RWPE2 (cell line): ENCODE data around the gene MIS18A.

ENCODE experiments used
- ATAC-seq: fragments of 200-7000 bp; cut with Tn5 transposase; 3 replicates; pipeline ENCODE4 v1.9.1; 2021; ENCODE audit warnings: low read depth
- DNase-seq: peaks from one replicate; pipeline ENCODE4 v3.0.0-alpha.2; 2020; ENCODE audit warnings: low spot score
- H3K27ac ChIP-seq: fragments of 450-650 bp; 2 replicates; pipeline ENCODE4 v1.5.1; 2017; ENCODE audit warnings: mild to moderate bottlenecking; ENCODE audit not compliant: poor library complexity, severe bottlenecking
- H3K27me3 ChIP-seq: fragments of 250-450 bp; sonication (Bioruptor Pico); 2 replicates; pipeline ENCODE4 v1.5.1; 2021; ENCODE audit warnings: mild to moderate bottlenecking, moderate library complexity; ENCODE audit not compliant: insufficient read depth, poor library complexity, severe bottlenecking
- H3K36me3 ChIP-seq: fragments of 250-450 bp; sonication (Bioruptor Pico); 2 replicates; pipeline ENCODE4 v1.5.1; 2020; ENCODE audit warnings: low read depth, mild to moderate bottlenecking, moderate library complexity
- H3K4me1 ChIP-seq: fragments of 250-450 bp; sonication (Bioruptor Pico); 2 replicates; pipeline ENCODE4 v1.5.1; 2021; ENCODE audit warnings: mild to moderate bottlenecking, moderate library complexity; ENCODE audit not compliant: insufficient read depth, poor library complexity, severe bottlenecking
- H3K4me3 ChIP-seq: fragments of 250-450 bp; sonication (Bioruptor Pico); 2 replicates; pipeline ENCODE4 v1.5.1; 2021; ENCODE audit warnings: mild to moderate bottlenecking, moderate library complexity; ENCODE audit not compliant: severe bottlenecking
- H3K9me3 ChIP-seq: fragments of 250-450 bp; sonication (Bioruptor Pico); 2 replicates; pipeline ENCODE4 v1.5.1; 2021; ENCODE audit warnings: mild to moderate bottlenecking, moderate library complexity; ENCODE audit not compliant: severe bottlenecking
- TF ChIP-seq, protein P1 (sequence below): fragments of 450-650 bp; IDR thresholded peaks from one replicate; pipeline ENCODE4 v1.5.1; 2017; ENCODE audit warnings: mild to moderate bottlenecking, moderate library complexity; ENCODE audit not compliant: poor library complexity, severe bottlenecking

Gene MIS18A

DNA sequence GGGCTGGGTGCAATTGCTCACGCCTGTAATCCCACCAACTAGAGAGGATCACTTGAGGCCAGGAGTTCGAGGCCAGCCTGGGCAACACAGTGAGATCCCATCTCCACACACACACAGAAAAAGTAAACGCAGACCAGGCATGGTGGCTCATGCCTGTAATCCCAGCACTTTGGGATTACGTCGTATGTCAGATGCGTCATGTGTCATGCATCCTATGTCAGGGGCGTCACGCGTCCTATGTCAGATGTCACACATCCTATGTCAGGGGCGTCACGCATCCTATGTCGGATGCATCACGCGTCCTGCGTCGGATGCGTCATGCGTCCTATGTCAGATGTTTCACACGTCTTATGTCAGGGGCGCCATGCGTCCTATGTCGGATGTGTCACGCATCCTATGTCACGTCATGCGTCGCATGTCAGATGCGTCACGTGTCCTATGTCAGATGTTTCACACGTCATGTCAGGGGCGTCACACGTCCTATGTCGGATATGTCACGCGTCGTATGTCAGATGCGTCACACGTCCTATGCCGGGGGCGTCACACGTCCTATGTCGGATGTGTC, 21.4 kb upstream of the MIS18A start:
- TF ChIP-seq, protein P1, sequence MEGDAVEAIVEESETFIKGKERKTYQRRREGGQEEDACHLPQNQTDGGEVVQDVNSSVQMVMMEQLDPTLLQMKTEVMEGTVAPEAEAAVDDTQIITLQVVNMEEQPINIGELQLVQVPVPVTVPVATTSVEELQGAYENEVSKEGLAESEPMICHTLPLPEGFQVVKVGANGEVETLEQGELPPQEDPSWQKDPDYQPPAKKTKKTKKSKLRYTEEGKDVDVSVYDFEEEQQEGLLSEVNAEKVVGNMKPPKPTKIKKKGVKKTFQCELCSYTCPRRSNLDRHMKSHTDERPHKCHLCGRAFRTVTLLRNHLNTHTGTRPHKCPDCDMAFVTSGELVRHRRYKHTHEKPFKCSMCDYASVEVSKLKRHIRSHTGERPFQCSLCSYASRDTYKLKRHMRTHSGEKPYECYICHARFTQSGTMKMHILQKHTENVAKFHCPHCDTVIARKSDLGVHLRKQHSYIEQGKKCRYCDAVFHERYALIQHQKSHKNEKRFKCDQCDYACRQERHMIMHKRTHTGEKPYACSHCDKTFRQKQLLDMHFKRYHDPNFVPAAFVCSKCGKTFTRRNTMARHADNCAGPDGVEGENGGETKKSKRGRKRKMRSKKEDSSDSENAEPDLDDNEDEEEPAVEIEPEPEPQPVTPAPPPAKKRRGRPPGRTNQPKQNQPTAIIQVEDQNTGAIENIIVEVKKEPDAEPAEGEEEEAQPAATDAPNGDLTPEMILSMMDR: no peak
- DNase-seq (no peak), ATAC-seq (no peak)
- Histone ChIP-seq H3K4me1 (no peaks in the 10 kb centered on the region), H3K36me3 (peaks cover 3% of the 10 kb centered on the region; the same call in 1 of the 2 replicates), H3K27me3 (no peaks in the 10 kb centered on the region), H3K4me3 (no peak overlapping the region), H3K27ac (no peak overlapping the region), H3K9me3 (no peaks in the 10 kb centered on the region)

GRCh38 chr21:32299695-32300094, 20.8 kb upstream of the MIS18A start:
- Histone ChIP-seq H3K36me3 (peaks cover 3% of the 10 kb centered on the region; the same call in 1 of the 2 replicates), H3K9me3 (no peaks in the 10 kb centered on the region), H3K4me3 (no peak overlapping the region), H3K4me1 (no peaks in the 10 kb centered on the region), H3K27ac (no peak overlapping the region), H3K27me3 (no peaks in the 10 kb centered on the region)
- no peak for DNase-seq
- TF ChIP-seq, protein P1: no peak
- no peak for ATAC-seq

GRCh38 chr21:32298658-32299081, 19.8 kb upstream of the MIS18A start, which contains the start of gene MRAP:
Gene MRAP, plus strand, starts transcription at chr21:32298855. Its CDS starts 117 bp downstream, at chr21:32298972.
- DNase-seq: no peak
- no peak for ATAC-seq
- no peaks in the 10 kb centered on the region for H3K4me1 ChIP-seq
- no peaks in the 10 kb centered on the region for H3K9me3 ChIP-seq
- no peak within 1 kb of the TSS for H3K27ac ChIP-seq
- TF ChIP-seq, protein P1: no peak
- no peak within 1 kb of the TSS for H3K4me3 ChIP-seq
- H3K36me3 ChIP-seq: peaks cover 3% of the 10 kb centered on the region; the same call in 1 of the 2 replicates
- no peaks in the 10 kb centered on the region for H3K27me3 ChIP-seq

- ATAC-seq: no peak
Observed at GRCh38 chr21:32298148-32298559, 19.3 kb upstream of the MIS18A start.

DNA sequence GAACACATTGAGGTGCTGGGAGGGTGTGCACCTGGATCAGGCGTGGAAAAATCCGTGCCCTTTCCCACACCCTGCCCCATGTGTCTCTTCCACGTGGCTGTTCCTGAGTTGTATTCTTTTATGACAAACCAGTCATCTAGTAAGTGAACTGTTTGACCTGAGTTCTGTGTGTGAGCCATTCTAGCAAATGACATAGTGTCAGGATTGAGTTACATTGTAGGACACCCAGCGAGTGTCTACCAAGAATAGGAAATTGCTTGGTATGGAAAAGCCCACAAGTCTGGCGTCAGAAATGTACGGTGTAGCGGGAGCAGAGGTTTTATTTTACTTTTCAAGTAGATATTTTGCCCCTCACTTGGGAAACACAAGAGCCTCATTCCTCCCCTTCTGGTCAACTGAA, 18.6 kb upstream of the MIS18A start:
- Histone ChIP-seq H3K4me1 (no peaks in the 10 kb centered on the region), H3K9me3 (no peaks in the 10 kb centered on the region), H3K27ac (no peak overlapping the region), H3K4me3 (no peak overlapping the region), H3K27me3 (no peaks in the 10 kb centered on the region), H3K36me3 (no peaks in the 10 kb centered on the region)
- ATAC-seq: no peak
- TF ChIP-seq, protein P1: no peak
- DNase-seq: no peak

More at GRCh38 chr21:32298148-32298559, 19.3 kb upstream of the MIS18A start:
- H3K4me3 ChIP-seq: no peak overlapping the region
- TF ChIP-seq, protein P1: no peak
- no peaks in the 10 kb centered on the region for H3K9me3 ChIP-seq
- no peak overlapping the region for H3K27ac ChIP-seq
- no peak for DNase-seq
- peaks cover under 1% of the 10 kb centered on the region; the same call in 1 of the 2 replicates for H3K36me3 ChIP-seq
- no peaks in the 10 kb centered on the region for H3K4me1 ChIP-seq
- no peaks in the 10 kb centered on the region for H3K27me3 ChIP-seq
